HG03095 (cell line): ENCODE data around the gene GUCA1A.
"Not testable (repeated sequence)": the region's sequence is repeated elsewhere in the genome, so short reads cannot be mapped to it uniquely, and the experiment has no call there.

Source experiments
- ATAC-seq: cut with Tn5 transposase; IDR thresholded peaks from one replicate; pipeline ENCODE4 v1.9.1; 2021; ENCODE audit warnings: moderate library complexity; ENCODE audit not compliant: unreplicated experiment

Gene GUCA1A

DNA sequence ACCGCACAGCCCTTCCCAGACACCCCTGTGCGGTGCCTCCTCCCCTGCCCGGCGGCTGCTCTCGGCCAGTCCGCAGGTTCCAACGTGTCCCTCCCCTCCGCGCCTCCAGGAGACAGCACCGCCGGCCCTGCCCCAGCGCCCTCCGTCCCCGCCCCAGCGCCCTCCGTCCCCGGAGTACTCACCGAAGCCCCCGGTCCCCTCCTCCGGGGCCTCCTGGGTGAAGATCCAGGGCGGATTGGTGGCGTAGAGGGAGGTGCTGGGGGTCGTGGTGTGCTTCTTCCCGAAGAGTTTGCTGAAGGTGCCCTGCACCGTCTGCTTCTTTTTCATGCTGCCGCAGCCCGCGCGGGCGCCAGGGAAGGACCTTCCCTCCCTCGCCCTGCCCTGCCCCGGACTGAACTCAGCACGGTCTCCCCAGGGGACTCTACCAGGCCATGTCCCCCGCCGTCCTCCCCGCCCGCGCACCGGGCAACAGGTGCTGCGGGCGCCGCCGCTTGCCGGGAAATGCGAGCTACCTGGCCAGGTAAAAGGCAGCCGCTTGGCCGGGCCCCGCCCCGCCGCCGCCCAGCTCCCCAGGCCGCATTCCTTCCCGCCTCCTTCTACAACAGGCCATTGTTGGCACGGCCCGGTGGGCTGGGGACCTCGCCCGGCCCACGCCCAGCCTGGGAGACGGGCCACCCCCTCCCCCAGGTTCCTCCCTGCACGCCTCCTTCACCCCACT, 30.9 kb upstream of the GUCA1A start, which contains the start of gene C6orf132:
Gene C6orf132 (minus strand): TSS at position 503 of the 718 bp plus-strand sequence. CDS start 176 bp downstream, at position 327.
- ATAC-seq: no peak

DNA sequence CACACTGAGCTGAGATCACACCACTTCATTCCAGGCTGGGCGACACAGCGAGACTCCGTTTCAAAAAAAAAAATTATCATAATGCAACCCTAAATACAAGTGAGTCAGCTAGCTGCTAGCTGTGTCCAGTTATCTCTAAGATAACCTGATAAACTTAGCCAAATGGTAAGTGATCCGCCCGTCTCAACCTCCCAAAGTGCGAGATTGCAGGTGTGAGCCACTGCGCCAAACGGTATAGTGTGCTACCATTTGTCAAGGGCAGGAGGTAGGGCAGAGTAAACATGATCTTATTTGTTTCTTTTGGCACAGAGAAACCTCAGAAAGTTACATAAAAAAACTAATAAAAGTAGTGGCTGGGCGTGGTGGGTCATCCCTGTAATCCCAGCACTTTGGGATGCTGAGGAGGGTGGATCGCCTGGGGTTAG, 26.0 kb upstream of the GUCA1A start:
- no peak for ATAC-seq

DNA sequence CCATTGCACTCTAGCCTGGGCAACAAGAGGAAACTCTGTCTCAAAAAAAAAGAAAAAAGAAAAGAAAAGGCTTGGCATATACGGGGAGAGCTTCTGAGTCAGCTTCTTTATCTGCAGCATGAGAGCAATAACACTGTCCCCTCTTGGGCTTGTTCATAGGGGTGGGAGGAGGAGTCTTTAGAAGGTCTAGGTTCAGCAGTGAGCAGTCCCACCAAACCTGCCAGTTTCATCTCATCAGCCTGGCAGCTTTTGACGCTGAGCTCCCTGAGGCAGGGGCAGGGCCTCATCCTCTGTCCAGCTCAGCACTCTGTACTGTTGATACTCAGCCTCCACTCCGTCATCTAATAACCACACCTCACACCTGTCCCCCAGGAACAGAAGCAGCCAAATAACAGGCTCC, 25.1 kb upstream of the GUCA1A start:
- no peak for ATAC-seq

DNA sequence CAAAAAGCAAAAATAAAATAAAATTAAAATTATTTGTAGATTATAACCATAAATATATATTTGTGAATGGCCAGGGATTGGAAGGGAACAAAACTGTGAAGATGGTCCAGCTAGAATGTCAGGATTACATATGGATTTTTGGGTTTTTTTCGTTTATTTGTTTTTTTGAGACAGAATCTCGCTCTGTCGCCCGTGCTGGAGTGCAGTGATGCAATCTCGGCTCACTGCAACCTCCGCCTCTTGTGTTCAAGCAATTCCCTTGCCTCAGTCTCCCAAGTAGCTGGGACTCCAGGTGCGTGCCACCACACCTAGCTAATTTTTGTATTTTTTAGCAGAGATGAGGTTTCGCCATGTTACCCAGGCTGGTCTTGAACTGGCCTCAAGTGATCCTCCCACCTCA, 22.9 kb upstream of the GUCA1A start:
- no peak for ATAC-seq

DNA sequence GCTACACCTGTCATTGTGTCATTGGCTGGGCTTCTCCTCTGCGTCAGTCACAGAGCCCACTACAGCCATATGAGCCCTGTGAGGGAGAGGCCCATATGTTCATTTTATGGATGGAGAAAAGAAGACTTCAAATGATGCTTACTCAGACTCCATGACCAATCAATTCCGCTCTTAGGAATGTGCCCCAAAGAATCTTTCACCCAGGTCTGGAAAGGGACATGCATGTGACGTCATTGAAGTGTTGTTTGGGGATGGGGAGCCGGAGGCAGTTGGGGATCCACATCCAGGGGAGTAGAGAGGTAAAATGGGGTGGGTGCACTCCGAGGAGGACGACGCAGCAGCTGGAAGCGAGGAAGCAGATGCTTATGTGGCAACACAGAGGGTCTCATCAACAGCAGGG, 21.1 kb upstream of the GUCA1A start:
- ATAC-seq: no peak

DNA sequence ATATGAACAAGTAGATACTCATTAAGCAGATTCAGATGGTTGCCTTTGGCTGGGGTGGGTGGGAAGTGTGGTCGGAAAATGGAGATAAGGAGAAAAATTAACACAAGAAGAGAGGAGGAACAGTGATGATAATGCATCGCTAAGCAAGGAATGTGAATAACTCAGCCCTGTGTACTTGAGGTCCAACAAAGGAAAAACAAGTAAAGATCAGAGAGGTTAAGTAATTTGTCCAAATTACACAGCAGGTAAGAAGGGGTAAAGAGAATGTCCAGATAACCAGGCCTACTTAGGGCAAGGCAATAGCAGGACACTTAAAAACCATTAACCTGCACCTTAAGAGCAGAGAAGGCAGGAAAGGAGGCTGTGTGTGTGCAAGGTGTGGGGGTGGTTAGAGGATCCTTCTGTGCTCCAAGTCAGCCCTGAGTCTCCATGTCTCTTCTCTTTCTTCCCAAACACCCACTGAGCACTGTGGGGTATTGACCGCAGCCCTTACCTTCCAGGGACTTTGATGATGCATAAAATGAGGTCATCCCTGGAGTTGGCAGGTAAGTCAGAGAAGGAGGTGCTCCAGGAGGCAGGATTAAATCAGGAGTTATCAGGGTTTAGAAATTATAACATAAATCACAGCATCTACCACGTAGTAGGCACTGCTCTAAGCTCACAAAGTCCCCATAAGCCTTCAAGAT, 20.5 kb upstream of the GUCA1A start:
- ATAC-seq: not testable (repeated sequence)

DNA sequence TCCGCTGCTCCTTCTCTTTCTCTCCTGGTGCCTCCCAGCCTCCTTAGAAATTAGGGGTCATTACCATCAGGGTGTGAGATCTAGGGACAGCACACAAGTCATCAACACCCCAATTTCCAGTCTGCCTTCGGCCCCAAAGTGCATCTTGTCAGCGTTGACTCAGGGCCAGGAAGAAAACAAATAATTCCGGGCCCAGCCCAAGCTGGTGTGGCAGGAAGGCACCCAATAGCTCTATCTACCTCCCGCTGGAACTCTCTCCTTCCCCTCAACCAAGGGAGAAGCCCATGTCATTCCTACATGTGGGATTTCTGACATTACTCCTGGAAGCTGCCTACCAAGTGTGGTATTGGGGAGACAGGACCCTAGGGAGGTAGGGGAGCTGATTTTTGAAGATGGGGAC, 19.2 kb upstream of the GUCA1A start:
- ATAC-seq: no peak

DNA sequence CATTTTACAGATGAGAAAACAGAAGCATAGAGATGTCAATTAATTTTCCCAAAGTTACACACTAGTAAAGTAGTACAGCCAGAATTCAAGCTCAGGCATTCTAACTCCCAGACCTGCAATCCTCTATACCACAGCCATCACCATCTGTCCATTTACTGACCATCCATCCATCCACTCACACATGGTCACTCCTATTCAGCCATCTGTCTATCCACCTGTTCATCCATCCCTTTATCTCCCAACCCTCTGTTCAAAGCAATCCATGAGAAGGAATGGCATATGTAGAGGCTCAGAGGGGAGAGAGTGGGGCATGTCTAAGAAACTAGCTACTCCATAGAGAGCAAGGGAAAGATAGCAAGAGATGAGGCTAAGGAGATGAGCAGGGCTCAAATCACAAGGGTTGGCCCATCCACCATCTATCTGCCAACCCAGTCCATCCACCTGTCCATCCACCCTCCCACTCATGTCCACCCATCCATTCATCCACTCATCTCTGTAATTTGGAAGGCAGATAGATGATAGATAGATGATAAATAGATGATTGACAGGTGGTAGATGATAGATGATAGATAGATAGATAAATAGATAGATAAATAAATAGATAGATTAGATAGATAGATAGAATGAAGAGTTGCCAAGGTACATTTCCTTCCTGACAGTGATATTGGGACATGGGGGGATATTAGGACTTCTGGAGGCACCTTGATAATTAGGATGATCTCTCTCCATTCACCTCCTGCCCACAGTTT, 18.5 kb upstream of the GUCA1A start:
- no peak for ATAC-seq

DNA sequence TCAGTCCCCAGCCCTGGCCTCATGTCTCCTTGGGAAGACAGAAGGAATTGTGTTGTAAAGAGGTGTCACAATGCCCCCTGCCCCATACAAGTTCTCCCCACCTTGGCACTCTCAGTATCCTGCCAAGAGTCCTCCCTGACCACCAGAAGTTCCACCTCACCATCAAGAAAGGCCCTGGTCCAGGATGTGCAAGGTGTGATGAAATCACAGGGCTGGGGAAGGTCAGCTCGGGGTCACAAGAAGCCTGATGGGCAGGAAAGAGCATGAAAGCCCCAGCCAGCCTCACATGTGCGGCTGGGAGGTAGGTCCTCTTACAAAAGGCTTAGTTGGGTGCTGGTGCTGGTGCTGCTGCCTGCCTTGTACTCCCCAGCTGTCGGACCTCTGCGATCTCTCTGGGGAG, 17.9 kb upstream of the GUCA1A start:
- no peak for ATAC-seq

DNA sequence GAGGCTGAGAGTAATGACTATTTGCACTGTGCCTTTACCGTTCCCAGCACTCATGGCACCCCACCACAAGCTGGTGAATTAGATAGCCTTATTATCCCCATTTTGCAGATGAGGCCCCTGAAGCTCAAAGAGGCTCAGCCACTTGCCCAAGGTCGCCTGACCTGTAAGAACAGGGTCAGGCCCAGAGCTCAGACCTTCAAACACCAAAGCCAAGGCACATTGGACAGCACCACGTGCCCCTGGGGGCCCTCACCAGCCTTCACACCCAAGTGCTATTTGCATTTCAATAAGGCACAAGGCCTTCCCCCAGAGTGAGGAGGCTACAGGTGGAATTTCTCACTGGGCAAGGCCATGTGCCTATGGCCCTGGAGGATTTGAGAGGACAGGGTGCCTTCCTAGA, 16.5 kb upstream of the GUCA1A start:
- no peak for ATAC-seq

DNA sequence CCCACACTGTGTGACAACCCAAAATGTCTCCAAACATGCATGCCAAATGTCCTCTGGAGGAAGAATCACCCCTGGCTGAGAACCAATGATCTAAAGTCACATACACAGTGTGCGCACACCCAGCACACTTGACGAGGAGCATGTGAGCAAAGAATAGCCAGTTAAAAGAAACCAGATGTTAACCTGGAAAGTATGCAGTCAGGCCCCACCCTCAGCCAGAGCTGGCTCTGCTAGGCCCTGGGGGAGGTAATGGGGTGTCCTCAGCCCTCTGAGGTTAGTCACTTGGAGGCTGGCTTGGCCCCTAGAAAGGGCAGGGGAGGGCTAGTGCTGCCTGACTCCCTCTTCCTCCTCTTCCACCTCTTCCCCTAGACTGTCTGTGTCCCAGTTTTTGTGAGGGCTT, 15.2 kb upstream of the GUCA1A start:
- ATAC-seq: no peak

DNA sequence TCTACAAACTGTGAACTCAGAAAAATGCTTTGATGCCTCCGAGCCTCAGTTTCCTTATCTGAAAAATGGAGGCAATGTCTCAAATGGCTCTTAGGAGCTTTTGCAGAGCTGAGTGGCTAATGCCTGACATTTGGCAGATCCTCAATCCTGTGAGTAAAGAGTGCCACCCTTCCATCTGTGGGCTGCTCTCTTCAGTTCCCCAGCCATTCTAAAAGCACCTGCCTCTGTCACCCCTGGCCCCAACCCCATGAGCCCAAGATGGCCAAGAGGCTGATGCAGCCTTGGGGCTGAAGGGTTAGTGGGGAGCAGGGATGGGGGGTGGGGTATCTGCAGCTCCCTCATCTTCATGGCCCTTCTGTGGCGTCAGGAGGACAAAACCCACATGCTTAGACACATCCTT, 14.5 kb upstream of the GUCA1A start:
- no peak for ATAC-seq

DNA sequence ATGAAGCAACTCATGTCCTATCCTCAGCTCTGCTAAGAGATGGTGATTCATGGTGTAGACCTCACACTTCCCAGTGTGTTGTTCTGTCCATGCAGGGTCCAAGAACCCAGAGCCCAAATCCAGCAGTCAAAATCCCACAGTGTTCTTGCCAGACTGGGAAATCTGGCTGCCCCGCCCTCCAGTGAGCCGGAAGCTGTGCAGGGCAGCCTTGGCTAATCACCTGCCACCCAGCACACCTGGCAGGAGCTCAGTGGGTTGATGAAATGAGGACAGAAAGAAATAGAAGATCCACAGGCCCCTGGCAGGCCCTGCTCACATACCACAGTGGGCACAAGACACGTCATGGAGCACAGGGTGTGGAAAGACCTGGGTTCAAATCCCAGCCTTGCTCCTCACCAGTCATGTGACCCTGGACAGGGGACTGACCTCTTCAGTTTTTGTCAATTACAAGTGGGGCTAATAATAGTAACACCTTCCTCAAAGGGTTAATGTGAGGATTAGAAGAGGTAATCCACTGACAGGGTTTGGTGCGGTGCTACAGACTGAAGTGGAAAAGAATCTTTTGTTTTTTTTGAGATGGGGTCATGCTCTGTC, 13.6 kb upstream of the GUCA1A start:
- no peak for ATAC-seq

DNA sequence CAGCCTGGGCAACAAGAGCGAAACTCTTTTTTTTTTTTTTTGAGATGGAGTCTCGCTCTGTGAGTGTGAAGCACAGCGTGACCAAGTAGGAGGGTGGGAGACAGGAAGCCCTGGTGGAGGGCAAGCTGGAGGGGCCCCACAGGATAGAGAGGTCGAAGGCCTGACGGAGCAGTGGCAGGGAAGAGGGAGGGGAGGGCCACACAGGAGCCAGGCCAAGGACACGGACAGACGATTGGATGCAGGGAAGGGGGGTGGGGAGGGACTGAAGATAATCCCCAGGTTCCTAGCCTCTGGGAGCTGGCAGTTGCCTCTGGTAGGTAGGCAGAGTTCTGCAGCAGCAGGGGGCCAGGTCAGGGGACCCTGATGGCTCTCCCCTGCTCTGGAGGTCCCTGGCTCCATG, 10.8 kb upstream of the GUCA1A start:
- ATAC-seq: no peak

DNA sequence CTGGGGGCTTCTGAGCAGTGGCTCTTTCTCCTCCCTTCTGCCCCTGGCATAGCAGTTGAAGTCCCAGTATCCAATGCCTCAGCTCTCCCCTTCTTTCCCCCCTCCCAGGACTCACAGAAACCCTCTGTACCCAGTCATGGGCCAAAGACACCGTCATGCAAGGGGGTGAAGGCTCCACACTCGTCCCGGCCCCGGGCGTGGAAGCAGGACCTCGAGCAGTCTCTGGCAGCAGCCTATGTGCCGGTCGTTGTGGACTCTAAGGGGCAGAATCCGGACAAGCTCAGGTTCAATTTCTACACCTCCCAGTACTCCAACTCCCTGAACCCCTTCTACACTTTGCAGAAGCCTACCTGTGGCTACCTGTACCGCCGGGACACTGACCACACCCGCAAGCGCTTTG, 10.4 kb upstream of the GUCA1A start:
- no peak for ATAC-seq

DNA sequence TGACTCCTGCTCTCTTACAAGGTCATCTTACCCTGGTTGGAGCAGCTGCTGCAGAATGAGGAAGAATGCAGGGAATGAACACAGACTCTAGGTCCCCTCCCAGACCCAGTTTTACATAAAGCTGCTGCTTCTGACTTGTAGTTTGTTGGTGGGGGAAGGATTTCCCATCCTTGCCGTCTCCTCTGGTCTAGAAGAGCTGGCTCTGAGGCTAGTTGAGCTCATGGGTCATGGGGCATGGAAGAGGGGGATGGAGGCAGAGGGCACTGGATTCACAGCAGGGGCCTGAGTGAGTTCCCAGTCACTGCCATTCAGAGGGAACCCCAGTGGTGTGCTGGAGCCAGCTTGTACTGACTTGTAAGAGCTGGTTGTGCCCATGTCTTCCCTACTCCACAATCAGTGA, 9.2 kb upstream of the GUCA1A start:
- no peak for ATAC-seq

DNA sequence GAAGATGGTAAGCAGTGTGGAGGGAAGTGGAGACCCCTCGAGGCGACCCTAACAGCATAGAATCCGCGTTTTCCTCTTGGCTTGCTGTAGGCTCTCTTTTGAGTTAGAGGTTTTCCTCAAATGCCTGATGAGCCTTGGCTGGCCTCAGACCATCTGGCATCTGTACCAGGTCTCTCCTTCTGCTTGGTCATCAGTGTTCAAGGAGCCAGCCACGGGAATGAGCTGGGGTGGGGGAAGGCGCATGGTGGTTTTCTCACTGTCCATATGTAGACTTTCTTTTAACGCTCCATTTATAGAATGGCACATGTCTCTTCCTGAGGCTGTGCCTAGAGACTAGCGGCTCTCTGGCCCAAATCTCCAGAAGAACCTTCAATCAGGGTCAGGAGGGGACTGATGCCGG, 8.1 kb upstream of the GUCA1A start:
- ATAC-seq: no peak

DNA sequence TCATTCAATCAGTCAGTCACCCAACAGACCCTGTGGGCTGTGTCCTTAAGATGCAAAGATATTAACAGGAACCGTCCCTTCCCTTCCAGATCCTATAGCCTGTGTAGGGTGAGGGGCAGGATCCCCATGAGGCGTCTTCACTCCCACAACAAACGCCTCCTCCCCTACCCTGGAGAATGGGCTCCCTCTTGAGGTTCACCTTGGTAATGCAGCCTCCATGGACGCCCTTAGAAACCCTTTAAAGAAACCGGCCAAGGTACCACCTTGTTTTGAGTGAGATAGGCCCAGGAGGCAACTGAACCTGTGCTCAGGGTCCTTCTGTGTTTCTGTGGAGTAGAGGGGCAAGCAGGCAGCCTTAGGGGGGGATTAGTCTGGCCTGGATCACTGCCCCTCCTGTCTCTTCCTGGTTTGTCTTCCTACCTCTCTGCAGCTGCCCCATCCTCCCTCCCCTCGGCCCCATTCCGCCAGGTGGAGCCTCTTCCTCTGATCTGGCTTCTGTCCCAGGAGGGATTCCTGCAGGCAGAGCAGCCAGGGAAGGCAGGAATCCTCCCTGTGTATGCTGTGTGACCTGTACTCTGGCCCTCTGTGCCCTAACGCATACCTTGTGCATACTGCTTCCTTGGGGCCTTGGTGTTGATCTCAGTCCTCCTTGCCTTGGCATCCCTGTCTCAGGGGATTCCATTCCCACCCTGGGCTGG, 6.6 kb upstream of the GUCA1A start:
- ATAC-seq: no peak

DNA sequence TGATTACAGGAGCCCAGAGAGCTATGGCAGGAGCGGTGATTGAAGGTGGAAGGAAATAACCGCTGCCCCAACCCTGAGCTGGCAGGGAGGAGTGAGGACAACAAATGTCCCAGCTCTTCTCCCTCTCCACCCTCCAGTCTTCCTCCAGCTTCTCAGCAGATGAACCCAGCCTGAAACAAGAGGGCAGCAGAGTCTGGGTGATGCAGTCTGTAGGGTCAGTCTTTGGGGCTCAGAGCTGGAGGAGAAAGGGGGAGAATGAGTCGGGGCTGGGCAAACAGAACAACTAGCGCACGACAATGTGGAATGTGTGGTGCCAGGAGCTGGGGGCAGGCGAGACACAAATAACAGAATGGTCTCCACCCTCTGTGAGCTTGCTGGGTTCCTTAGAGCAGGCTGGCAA, 4.5 kb upstream of the GUCA1A start:
- ATAC-seq: no peak

DNA sequence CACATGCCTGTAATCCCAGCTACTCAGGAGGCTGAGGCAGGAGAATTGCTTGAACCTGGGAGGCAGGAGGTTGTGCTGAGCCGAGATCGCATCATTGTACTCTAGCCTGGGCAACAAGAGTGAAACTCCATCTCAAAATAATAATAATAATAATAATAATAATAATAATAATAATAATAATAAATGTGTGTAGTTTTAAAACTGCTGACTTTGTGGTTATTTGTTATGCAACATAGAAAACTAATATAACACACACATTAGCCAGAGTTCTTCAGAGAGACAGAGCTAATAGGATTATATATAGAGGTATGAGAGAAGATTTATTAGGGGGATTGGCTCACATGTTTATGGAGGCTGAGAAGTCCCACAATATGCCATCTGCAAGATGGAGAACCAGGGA, 3.4 kb upstream of the GUCA1A start:
- not testable (repeated sequence) for ATAC-seq
